HepG2 (cell line): Measurements from ENCODE around the gene BMPR1B. TPM values are rescaled to one million over a fixed set of nuclear protein-coding genes. Genes with fewer than 3 reads are reported as not detected.

Source experiments
- ATAC-seq: fragments of 200-7000 bp; cut with Tn5 transposase; 3 replicates; pipeline ENCODE4 v1.9.1; 2020; ENCODE audit warnings: mild to moderate bottlenecking, moderate library complexity
- BruUV-seq: library from RNA; stranded (reverse); fragments of 400-500 nt; replicated peaks from 2 replicates; lab custom pipeline; 2021; lab: Mats Ljungman, UMichigan
- CTCF ChIA-PET: fragments of 300-600 bp; formaldehyde crosslinking; extraction: SDS; loops from one replicate; lab custom pipeline; 2021; ENCODE audit warnings: low total read pairs, inconsistent platforms, low intra/inter-chr PET ratio; lab: Yijun Ruan, JAX
- POLR2A ChIA-PET: fragments of 350-600 bp; sonication (Branson Sonifier 250); formaldehyde crosslinking; loops from one replicate; lab custom pipeline; 2020; ENCODE audit warnings: antibody characterized with exemption, inconsistent platforms; lab: Yijun Ruan, JAX
- DNase-seq: peaks from one replicate; pipeline ENCODE4 v3.0.0-alpha.2; 2015; ENCODE audit warnings: low spot score
- FAIRE-seq: peaks from 3 replicates; lab custom pipeline; 2011; peaks lifted over from hg19 to GRCh38; lab: Jason Lieb, UNC
- H2AFZ ChIP-seq: one replicate; pipeline ENCODE4 v1.6.1; 2011; ENCODE audit warnings: low read length, inconsistent platforms
- H3K27ac ChIP-seq: fragments of 300-600 bp; 3 replicates; pipeline ENCODE4 v1.8.0; 2011; ENCODE audit warnings: mixed run types, mild to moderate bottlenecking, mixed read lengths, low read length, inconsistent platforms; ENCODE audit not compliant: insufficient read depth; ENCODE audit errors: extremely low read length
- H3K27me3 ChIP-seq, 2 experiments: fragments of 200-600 bp in 1 of 2; 2 replicates in 1 of 2; 3 replicates in 1 of 2; pipeline versions ENCODE4 v1.6.0 to v1.8.0; 2011; ENCODE audit warnings: low read length in 2 of 2, mild to moderate bottlenecking in 2 of 2, moderate library complexity in 2 of 2, inconsistent platforms in 1 of 2; ENCODE audit not compliant: insufficient read depth in 2 of 2, control insufficient read depth in 1 of 2
- H3K36me3 ChIP-seq, 2 experiments: fragments of 200-600 bp in 1 of 2; replicated peaks in 1 of 2; 2 replicates in 1 of 2; 3 replicates in 1 of 2; pipeline versions ENCODE4 v1.5.1 to v1.8.0; 2011; ENCODE audit warnings: low read length in 2 of 2, inconsistent platforms in 1 of 2; ENCODE audit not compliant: insufficient read depth in 2 of 2, control insufficient read depth in 1 of 2
- H3K4me1 ChIP-seq: 2 replicates; pipeline ENCODE4 v1.5.1; 2012; ENCODE audit warnings: low read length, inconsistent platforms; ENCODE audit not compliant: insufficient read depth
- H3K4me2 ChIP-seq: 2 replicates; pipeline ENCODE4 v1.6.0; 2011; ENCODE audit warnings: low read depth, low read length, inconsistent platforms
- H3K4me3 ChIP-seq, 3 experiments: fragments of 200-600 bp in 1 of 3; sonication (generic), shearing (Covaris generic) in 1 of 3; replicated peaks in 1 of 3; 2 replicates each; pipeline ENCODE4 v1.5.1; 2011 to 2016; ENCODE audit warnings: low read length in 3 of 3, inconsistent platforms in 2 of 3, low read depth in 2 of 3, mild to moderate bottlenecking in 2 of 3, control low read depth in 1 of 3, mixed read lengths in 1 of 3; ENCODE audit not compliant: insufficient read depth in 1 of 3
- H3K79me2 ChIP-seq: one replicate; pipeline ENCODE4 v1.6.1; 2011; ENCODE audit warnings: low read length, inconsistent platforms; ENCODE audit not compliant: insufficient read depth
- H3K9ac ChIP-seq: 2 replicates; pipeline ENCODE4 v1.6.0; 2011; ENCODE audit warnings: mild to moderate bottlenecking, low read depth, low read length, inconsistent platforms; ENCODE audit not compliant: insufficient read depth
- H3K9me3 ChIP-seq: 2 replicates; pipeline ENCODE4 v1.5.1; 2012; ENCODE audit warnings: mild to moderate bottlenecking, low read length
- H4K20me1 ChIP-seq: 2 replicates; pipeline ENCODE4 v1.6.0; 2011; ENCODE audit warnings: inconsistent platforms, mild to moderate bottlenecking, low read length, moderate library complexity; ENCODE audit not compliant: insufficient read depth
- FOSL1 ChIP-seq: sonication (generic); formaldehyde crosslinking; IDR thresholded peaks from 2 replicates; pipeline ENCODE4 v1.9.0; 2021; ENCODE audit warnings: missing genetic modification reagents, borderline replicate concordance
- HHEX ChIP-seq: IDR thresholded peaks from 2 replicates; pipeline ENCODE4 v1.6.1; 2016; ENCODE audit warnings: control low read depth
- STAG1 ChIP-seq: sonication (generic); formaldehyde crosslinking; IDR thresholded peaks from 2 replicates; pipeline ENCODE4 v1.4.0; 2020; ENCODE audit warnings: missing genetic modification reagents
- ZNF101 ChIP-seq: sonication (generic); formaldehyde crosslinking; IDR thresholded peaks from 2 replicates; pipeline ENCODE4 v1.4.0; 2020; ENCODE audit warnings: mild to moderate bottlenecking, low read depth, missing genetic modification reagents, borderline replicate concordance
- WGBS: methylation state at CpG from one replicate; pipeline ENCODE4 v1.1.6; 2017; ENCODE audit warnings: low lambda C conversion rate; 5-methylcytosine and 5-hydroxymethylcytosine counted together
- in situ Hi-C: cut with HindIII; loops from 2 replicates; pipeline ENCODE4 v1.10.0; 2017; ENCODE audit warnings: low pct_unique_long_range_greater_than_20kb; ENCODE audit not compliant: extremely low pct_ligation_motif_present
- intact Hi-C: fragments of 100-400 bp; cut with micrococcal nuclease; formaldehyde crosslinking; loops from one replicate; pipeline ENCODE4 v1.10.0; 2022; ENCODE audit not compliant: unreplicated experiment
- polyA plus RNA-seq, 8 experiments: library from polyadenylated mRNA; depleted of rRNA in 3 of 8; stranded (reverse) in 7 of 8; unstranded in 1 of 8; fragments of >200 nt; fragmentation: Illumina TruSeq in 4 of 8; extraction: Trizol in 4 of 8; gene quantifications; 2 replicates each; pipeline versions ENCODE4 v1.2.1 to v1.2.3, GENCODE V29; 2011 to 2016; ENCODE audit warnings: low read depth in 4 of 8, missing spikeins in 1 of 8, mixed read lengths in 1 of 8; ENCODE audit not compliant: insufficient read depth in 1 of 8
- total RNA-seq, 5 experiments: library from RNA; depleted of rRNA; stranded (reverse); fragments of >200 nt; fragmentation: Illumina TruSeq; extraction: Trizol; gene quantifications; 2 replicates each; pipeline ENCODE4 v1.2.3, GENCODE V29; 2016; ENCODE audit warnings: low read depth in 1 of 5
- TF ChIP-seq, protein P1 (sequence below): sonication (generic); formaldehyde crosslinking; IDR thresholded peaks from 2 replicates; pipeline ENCODE4 v1.4.0; 2020; ENCODE audit warnings: missing genetic modification reagents
- TF ChIP-seq, protein P2 (sequence below): sonication (generic); formaldehyde crosslinking; IDR thresholded peaks from 2 replicates; pipeline ENCODE4 v1.5.0; 2020; ENCODE audit warnings: missing genetic modification reagents

Gene BMPR1B
- total and polyA plus RNA-seq, 2 of the 13 experiments (the other 11 are each of a cell fraction or from before 2014, with no cell fraction given): 0.07 TPM; not detected in 1

DNA sequence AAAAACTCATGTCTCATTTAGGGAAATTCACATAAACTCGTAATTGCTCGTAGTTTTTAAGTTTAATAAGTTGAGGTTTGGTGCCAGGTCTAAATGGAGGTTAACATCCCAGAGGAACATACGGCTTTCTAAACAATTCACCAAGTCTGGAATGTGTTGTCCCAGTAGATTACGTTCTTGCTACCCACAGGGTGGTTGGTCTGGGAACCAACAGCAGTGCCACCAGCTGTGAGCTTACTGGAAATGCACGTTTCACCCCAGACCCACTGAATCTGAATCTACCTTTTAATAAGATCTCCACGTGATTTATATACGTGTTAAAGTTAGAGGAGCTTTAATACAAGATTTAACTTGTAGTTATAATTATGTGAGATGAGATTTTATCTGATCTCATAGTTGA lies 134.3 kb downstream of the BMPR1B start:
- no peak for FAIRE-seq
- TF ChIP-seq, protein P1, sequence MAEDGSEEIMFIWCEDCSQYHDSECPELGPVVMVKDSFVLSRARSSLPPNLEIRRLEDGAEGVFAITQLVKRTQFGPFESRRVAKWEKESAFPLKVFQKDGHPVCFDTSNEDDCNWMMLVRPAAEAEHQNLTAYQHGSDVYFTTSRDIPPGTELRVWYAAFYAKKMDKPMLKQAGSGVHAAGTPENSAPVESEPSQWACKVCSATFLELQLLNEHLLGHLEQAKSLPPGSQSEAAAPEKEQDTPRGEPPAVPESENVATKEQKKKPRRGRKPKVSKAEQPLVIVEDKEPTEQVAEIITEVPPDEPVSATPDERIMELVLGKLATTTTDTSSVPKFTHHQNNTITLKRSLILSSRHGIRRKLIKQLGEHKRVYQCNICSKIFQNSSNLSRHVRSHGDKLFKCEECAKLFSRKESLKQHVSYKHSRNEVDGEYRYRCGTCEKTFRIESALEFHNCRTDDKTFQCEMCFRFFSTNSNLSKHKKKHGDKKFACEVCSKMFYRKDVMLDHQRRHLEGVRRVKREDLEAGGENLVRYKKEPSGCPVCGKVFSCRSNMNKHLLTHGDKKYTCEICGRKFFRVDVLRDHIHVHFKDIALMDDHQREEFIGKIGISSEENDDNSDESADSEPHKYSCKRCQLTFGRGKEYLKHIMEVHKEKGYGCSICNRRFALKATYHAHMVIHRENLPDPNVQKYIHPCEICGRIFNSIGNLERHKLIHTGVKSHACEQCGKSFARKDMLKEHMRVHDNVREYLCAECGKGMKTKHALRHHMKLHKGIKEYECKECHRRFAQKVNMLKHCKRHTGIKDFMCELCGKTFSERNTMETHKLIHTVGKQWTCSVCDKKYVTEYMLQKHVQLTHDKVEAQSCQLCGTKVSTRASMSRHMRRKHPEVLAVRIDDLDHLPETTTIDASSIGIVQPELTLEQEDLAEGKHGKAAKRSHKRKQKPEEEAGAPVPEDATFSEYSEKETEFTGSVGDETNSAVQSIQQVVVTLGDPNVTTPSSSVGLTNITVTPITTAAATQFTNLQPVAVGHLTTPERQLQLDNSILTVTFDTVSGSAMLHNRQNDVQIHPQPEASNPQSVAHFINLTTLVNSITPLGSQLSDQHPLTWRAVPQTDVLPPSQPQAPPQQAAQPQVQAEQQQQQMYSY (CRISPR knock-in tag): no peak
- 0 out of 2 replicates have a peak, but pooled peaks have one; percentile 12 for TF ChIP-seq STAG1
- no peaks in the 10 kb centered on the region for H3K9me3 ChIP-seq
- ChIA-PET POLR2A (no interaction called here), CTCF (no interaction called here)
- intact Hi-C loops: no loop called here
- no peaks in the 10 kb centered on the region for H4K20me1 ChIP-seq
- in situ Hi-C loops: no loop called here
- H3K27me3 ChIP-seq: no peaks in the 10 kb centered on the region
- H3K4me2 ChIP-seq: no peak overlapping the region
- no peaks in the 10 kb centered on the region for H3K79me2 ChIP-seq
- peaks cover 6% of the 10 kb centered on the region for H3K4me1 ChIP-seq
- no peak for DNase-seq
- H3K36me3 ChIP-seq: no peaks in the 10 kb centered on the region
- no TSS peak for BruUV-seq
- H3K9ac ChIP-seq: no peak overlapping the region
- no peak overlapping the region for H2AFZ ChIP-seq
- ATAC-seq: no peak
- 15% methylated on average over 7 of the region's 7 CpGs for WGBS
- H3K27ac ChIP-seq: no peak overlapping the region
- no peak overlapping the region for H3K4me3 ChIP-seq

DNA sequence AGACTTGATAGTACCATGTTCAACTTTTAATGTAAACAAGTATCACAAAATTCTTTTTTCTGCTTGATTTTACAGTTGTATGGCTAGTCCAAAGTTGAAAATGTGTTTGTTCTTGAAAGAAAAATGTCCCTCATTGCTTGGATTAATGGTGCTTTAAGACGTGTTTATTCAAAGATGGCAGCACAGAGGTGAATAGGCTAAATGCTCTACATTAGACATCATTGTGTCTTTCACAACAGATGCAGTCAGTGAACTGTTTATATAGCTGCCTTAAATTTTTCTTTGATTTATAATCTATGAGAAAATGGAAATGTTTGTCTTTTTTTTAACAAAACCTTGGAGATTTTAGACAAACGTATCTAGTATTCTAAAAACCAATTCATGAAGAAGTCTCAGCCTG lies 137.3 kb downstream of the BMPR1B start:
- Histone ChIP-seq H3K27ac (no peak overlapping the region), H3K4me3 (no peak overlapping the region), H3K36me3 (no peaks in the 10 kb centered on the region), H3K4me1 (peaks cover 9% of the 10 kb centered on the region), H3K4me2 (no peak overlapping the region), H2AFZ (no peak overlapping the region), H3K9me3 (no peaks in the 10 kb centered on the region), H4K20me1 (no peaks in the 10 kb centered on the region), H3K9ac (no peak overlapping the region), H3K27me3 (no peaks in the 10 kb centered on the region), H3K79me2 (no peaks in the 10 kb centered on the region)
- FAIRE-seq (no peak), DNase-seq (no peak), ATAC-seq (no peak)
- TF ChIP-seq ZNF101 (CRISPR knock-in tag) (no peak), HHEX (CRISPR knock-in tag) (no peak), FOSL1 (no peak)
- TF ChIP-seq, protein P2, sequence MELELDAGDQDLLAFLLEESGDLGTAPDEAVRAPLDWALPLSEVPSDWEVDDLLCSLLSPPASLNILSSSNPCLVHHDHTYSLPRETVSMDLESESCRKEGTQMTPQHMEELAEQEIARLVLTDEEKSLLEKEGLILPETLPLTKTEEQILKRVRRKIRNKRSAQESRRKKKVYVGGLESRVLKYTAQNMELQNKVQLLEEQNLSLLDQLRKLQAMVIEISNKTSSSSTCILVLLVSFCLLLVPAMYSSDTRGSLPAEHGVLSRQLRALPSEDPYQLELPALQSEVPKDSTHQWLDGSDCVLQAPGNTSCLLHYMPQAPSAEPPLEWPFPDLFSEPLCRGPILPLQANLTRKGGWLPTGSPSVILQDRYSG (CRISPR knock-in tag): no peak
- in situ Hi-C loops (no loop called here), intact Hi-C loops (no loop called here)
- BruUV-seq: no TSS peak
- POLR2A ChIA-PET: no interaction called here
- 1% methylated on average over 2 of the region's 2 CpGs for WGBS
- CTCF ChIA-PET: no interaction called here
